ENCODE results near the gene GDNF.

Gene GDNF

DNA sequence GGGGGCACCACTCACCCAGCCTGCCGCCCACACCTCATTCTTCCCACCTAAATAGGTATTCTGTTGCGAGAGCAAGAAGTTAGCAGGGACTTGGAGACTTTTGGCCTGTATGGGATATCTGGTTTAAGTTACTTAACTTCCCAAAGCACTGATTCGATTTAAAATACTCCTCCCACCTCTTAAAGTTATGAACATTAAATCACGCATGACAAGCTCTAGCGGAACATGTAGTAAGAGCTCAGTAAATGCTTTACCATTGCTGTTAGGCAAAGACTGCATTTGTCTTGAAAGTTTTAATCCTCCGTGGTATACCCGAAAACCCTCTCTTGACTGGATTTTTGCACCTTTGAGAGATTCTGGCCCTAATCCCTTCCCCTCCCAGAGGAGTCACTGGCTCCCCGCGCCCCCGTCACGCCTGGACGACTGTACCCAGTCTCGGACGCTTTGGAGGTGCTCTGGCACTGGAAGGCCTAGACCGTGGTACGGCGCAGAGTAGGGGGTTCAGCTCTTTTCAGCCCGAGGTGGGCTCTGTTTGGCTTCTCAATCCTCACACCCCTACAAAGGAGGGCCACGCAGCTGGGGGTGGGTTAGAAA is 4.4 kb downstream of the GDNF start:
- DNase-seq (ENCODE audit: low read depth): no peak
- H3K4me3 ChIP-seq (replicated peaks; ENCODE audit: low read depth, low read length): no peak overlapping the region
- TF ChIP-seq, protein P1, sequence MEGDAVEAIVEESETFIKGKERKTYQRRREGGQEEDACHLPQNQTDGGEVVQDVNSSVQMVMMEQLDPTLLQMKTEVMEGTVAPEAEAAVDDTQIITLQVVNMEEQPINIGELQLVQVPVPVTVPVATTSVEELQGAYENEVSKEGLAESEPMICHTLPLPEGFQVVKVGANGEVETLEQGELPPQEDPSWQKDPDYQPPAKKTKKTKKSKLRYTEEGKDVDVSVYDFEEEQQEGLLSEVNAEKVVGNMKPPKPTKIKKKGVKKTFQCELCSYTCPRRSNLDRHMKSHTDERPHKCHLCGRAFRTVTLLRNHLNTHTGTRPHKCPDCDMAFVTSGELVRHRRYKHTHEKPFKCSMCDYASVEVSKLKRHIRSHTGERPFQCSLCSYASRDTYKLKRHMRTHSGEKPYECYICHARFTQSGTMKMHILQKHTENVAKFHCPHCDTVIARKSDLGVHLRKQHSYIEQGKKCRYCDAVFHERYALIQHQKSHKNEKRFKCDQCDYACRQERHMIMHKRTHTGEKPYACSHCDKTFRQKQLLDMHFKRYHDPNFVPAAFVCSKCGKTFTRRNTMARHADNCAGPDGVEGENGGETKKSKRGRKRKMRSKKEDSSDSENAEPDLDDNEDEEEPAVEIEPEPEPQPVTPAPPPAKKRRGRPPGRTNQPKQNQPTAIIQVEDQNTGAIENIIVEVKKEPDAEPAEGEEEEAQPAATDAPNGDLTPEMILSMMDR (IDR thresholded peaks at IDR 0.05; ENCODE audit: low read length, missing control alignments): no peak

DNA sequence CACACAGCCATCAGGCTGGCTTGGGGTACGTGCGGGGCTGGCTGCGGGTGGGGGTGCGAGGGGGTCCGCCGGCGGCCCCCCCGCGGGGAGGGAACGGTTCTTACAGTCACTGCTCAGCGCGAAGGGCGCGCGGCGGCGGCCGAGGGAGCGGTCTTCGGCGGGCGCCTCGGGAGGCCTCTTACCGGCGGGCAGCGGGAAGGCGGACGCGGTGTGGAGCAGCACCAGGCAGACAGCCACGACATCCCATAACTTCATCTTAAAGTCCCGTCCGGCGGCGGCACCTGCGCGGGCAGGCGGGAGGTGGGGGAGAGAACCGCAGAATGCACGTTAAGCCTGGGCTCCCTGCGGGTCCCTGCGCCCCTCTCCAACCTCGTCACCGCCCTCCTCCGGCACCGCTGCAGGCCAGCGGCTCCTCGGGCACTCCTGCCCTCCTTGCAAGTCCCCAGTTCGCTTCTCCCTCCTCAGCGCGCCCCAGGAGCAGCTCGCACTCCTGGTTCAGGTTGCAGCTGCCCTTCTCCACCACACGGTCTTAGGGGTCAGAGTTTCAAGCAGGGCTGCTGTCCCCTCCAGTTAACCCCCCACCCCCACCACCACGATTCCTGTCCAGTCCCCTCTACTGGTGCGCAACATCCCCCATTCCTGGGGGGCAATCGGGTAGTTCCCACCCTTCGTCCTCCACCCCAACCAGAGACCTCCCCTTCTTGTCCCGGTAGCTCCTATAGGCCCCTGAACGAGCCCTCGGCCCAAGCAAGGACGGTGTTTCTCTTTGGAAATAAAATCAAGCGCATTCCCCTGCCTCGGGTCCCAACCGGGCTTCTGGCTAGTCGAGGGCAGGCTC is 5.1 kb downstream of the GDNF start:
- TF ChIP-seq, protein P1 (IDR thresholded peaks at IDR 0.05; ENCODE audit: low read length, missing control alignments): no peak
- H3K4me3 ChIP-seq (replicated peaks; ENCODE audit: low read depth, low read length): no peak overlapping the region
- DNase-seq (ENCODE audit: low read depth): no peak

DNA sequence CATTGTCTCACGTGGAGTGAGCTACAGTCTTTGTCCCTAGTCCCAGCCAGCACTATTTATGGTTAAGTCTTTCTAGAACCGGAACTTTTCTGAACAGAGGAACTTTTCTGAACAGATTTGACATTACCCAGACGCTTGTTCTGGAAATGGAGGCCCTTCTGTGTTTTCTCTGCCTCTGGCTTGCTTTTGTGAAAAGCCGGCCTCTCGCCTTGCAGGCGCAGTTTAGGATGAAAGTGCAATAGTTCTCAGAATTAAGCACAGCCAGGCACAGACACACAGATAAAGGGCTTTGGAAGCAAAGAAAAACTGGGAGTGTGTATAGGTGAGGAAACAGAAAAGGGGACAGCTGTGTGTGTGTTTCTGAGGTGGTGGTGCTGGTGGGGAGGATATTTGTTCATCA is 5.9 kb downstream of the GDNF start:
- DNase-seq (ENCODE audit: low read depth): no peak
- H3K4me3 ChIP-seq (replicated peaks; ENCODE audit: low read depth, low read length): no peak overlapping the region
- TF ChIP-seq, protein P1 (IDR thresholded peaks at IDR 0.05; ENCODE audit: low read length, missing control alignments): no peak

DNA sequence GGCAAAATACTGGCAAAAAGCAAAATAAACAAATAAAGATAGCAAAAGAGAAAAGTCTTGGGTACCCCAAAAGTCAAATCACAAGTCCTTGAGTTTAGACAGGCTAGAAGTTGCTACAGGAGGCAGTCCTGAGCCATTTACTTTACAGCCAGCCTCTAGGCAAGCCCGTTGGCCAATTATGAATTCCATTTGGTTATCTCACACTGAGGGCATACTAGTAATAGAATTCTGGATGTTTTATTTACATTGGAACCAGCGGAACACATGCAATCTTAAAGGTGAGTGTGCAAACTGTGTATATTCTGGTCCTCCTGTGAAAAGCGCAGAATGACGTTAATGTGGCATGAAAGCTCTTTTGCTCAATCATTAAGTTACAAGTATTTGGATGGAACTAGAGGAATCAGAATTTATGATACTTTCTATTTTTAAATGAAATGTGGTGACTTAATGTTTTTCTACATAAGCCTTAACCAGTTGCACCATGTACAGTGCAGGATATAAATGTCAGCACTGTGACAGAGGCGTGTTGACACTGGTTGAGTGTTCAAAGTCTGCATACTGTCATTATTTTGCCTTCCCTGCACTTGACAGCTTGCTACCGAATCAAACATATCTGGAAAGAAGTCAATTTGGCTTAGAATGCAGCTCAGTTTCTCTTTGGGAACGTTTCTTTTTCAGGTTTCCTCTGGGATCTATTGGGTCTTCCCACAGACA is 7.9 kb downstream of the GDNF start:
- TF ChIP-seq, protein P1 (IDR thresholded peaks at IDR 0.05; ENCODE audit: low read length, missing control alignments): no peak
- no peak overlapping the region for H3K4me3 ChIP-seq (replicated peaks; ENCODE audit: low read depth, low read length)
- DNase-seq (ENCODE audit: low read depth): no peak

DNA sequence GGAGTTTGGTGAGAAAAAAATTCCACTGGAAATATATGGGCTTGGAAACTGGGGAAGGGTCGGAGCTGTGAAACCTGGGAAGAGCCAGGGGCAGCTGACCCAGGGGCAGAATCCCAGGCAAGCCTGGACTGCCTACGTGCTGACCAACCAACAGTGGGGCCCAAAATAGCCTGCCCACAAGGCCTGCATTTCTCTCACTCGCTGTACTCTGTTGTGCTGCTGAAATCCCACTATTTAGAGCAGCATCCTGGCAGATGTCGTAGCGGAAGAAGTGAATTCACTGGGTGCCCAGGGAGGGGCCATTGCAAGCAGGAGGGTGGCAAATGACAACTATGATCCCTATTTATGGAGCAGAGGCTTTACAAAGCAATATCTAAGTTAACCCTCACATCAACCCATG is 9.5 kb downstream of the GDNF start:
- TF ChIP-seq, protein P1 (IDR thresholded peaks at IDR 0.05; ENCODE audit: low read length, missing control alignments): no peak
- no peak overlapping the region for H3K4me3 ChIP-seq (replicated peaks; ENCODE audit: low read depth, low read length)
- no peak for DNase-seq (ENCODE audit: low read depth)

DNA sequence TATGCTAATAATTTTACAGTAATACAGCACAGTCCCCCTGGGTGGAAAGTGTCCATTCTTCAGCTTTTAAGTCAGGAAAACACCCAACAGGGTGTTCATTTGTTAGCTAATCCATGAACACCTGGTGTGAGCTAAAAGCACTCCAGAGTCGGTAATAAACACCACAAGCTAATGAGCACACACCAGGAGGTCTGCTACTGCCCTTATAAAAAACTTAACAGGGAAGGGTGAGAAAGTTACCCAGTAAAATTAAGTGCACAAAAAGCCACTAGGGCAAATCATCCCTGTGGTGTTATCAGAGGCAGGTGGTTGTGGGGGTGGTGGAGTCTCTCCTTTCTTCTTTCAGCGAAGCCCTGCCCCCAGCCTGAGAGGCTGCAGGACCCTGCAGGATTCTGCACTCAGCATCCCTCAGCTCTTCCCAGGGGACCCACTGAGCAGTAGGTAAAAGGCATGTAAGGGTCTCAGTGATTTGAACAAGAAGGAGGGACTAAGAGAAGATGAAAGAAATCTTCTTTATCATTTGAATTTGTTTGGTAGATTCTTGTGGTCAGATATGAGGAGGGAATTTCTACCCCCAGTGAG is 14.4 kb downstream of the GDNF start:
- H3K4me3 ChIP-seq (replicated peaks; ENCODE audit: low read depth, low read length): no peak overlapping the region
- TF ChIP-seq, protein P1 (IDR thresholded peaks at IDR 0.05; ENCODE audit: low read length, missing control alignments): no peak

More for the DNA sequence above, 14.4 kb downstream of the GDNF start:
- no peak for DNase-seq (ENCODE audit: low read depth)

Measured in fibroblast of pulmonary artery (primary cell).